Measurements from ENCODE around the gene CHPF.

DNA sequence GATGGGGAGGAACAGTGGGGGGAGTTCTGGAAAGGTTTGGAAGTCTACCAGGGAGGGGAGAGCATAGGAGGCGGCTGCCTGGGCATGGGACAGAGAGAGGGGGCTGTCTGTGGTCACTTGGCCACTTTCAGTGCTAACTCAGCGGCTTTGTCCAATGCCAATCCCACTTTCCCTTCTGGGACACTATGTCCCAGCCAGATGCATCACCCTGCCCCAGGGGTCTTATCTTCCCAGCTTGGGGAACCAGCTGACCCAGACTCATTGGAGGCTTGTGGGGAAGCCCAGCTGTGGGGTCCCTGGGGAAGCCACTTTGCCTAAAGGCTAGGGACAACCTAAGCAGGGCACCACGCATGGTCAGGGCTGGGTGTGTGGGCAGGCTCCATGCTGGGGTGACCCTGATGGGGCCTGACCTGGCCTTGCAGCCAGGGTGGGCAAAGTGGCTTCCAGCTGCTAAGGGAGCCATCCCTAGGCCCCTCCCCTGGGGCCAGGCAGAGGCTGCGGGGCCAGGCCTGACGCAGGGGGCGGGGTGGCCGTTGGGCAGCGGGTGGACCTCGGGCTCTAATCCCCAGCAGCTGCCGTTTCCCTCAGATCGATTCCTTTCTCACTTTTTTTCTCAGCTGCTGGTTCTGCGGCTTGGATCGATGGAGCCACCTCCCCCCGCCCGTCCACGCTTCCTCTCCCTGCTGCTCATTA lies 30.9 kb downstream of the CHPF start:
- no peak for TF ChIP-seq CTCF (IDR thresholded peaks at IDR 0.05)
- TF ChIP-seq REST (IDR thresholded peaks at IDR 0.05; ENCODE audit: insufficient read depth in 1 of 2, low read depth in 2 of 2, low read length in 1 of 2): no peak

Data from Panc1 (cell line).